GM21737 (cell line): ENCODE measurements around the gene KCNN1.
"Not testable (repeated sequence)": the region's sequence is repeated elsewhere in the genome, so short reads cannot be mapped to it uniquely, and the experiment has no call there.

ENCODE experiments used
- ATAC-seq: cut with Tn5 transposase; IDR thresholded peaks from one replicate; pipeline ENCODE4 v1.9.1; 2021; ENCODE audit warnings: mild to moderate bottlenecking, moderate library complexity; ENCODE audit not compliant: unreplicated experiment

KCNN1 gene

GRCh38 chr19:18020212-18021085 lies 53.5 kb downstream of the KCNN1 start:
- no peak for ATAC-seq

GRCh38 chr19:18021121-18021755 lies 54.3 kb downstream of the KCNN1 start:
- ATAC-seq, result no peak

GRCh38 chr19:18023622-18024251 lies 56.8 kb downstream of the KCNN1 start:
- ATAC-seq, result no peak

- no peak for ATAC-seq
These were observed 60.2 kb downstream of the KCNN1 start for GRCh38 chr19:18027151-18027550.

- ATAC-seq, result no peak
These were observed 62.9 kb downstream of the KCNN1 start for GRCh38 chr19:18029617-18030338.

GRCh38 chr19:18031401-18031800 lies 64.5 kb downstream of the KCNN1 start:
- not testable (repeated sequence) for ATAC-seq

- ATAC-seq, result not testable (repeated sequence)
These were observed 65.2 kb downstream of the KCNN1 start for GRCh38 chr19:18032102-18032501.

- ATAC-seq, result no peak
These were observed 74.1 kb downstream of the KCNN1 start for GRCh38 chr19:18041054-18041453.

GRCh38 chr19:18043676-18044075 lies 76.8 kb downstream of the KCNN1 start:
- no peak for ATAC-seq

GRCh38 chr19:18044825-18045304 lies 78.0 kb downstream of the KCNN1 start:
- ATAC-seq, result peak; percentile 89

GRCh38 chr19:18045307-18046050 lies 78.6 kb downstream of the KCNN1 start:
- ATAC-seq, result no peak

- ATAC-seq, result no peak
These were observed 79.3 kb downstream of the KCNN1 start for GRCh38 chr19:18046059-18046718.

GRCh38 chr19:18049385-18049784 lies 82.5 kb downstream of the KCNN1 start:
- no peak for ATAC-seq
